ENCODE measurements around the gene WDR5.

DNA sequence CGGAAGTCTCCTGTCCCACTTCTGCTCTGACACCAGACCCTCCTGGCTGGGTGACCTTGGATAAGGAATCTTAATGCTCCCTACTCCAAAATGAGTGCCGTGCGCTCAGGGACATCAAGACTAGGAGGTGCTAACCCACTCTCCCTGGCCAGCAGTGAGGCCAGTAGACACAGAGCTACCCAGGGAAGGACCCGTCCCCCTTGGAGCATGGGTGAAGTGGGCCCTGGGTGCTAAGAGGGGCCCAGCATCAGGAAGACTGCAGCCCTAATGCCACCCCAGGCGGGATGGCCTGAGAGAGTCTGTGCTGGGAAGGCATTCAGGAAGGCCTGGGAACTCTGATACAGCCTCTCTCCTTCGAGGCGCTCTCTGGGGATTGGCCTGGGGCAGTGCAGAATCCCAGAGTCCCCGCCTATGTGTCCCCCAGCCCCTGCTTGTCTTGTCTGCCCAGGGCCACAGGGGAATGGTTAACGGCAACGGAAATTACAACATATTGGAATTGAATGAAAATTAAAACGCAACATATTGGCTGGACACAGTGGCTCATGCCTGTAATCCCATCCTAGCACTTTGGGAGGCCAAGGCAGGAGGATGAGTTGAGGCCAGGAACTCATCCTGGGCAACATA, 58.1 kb downstream of the WDR5 start:
- TF ChIP-seq GATAD2A (IDR thresholded peaks at IDR 0.05) = no peak
- no peak for TF ChIP-seq MAFK (IDR thresholded peaks at IDR 0.05; ENCODE audit: low read length)
- TF ChIP-seq RBFOX2 (IDR thresholded peaks at IDR 0.05; ENCODE audit: low read depth, low read length) = no peak

Data from K562 (cell line).